ENCODE data around the gene RAD51B.

GRCh38 chr14:68462683-68463082 lies 643.1 kb downstream of the RAD51B start:
- TF ChIP-seq EZH2 (IDR thresholded peaks at IDR 0.05; ENCODE audit: low read length) (no peak), CTCF (optimal IDR thresholded peaks at IDR 0.05 in 1 of 3, IDR thresholded peaks at IDR 0.05 in 1 of 3, conservative IDR thresholded peaks at IDR 0.05 in 1 of 3; ENCODE audit: extremely low read depth in 1 of 3, insufficient read depth in 2 of 3, low read length in 3 of 3) (peak; percentile 15 to 36 (median 23))

Measured in keratinocyte (primary cell).